GM23248 (cell line): ENCODE measurements around the gene PARVB.

ENCODE experiments used
- EZH2 ChIP-seq: fragments of 200-600 bp; sonication (generic); IDR thresholded peaks from 2 replicates; pipeline ENCODE4 v1.6.1; 2018; ENCODE audit warnings: antibody characterized with exemption, mild to moderate bottlenecking; ENCODE audit not compliant: insufficient read depth, poor library complexity, severe bottlenecking
- EZH2phosphoT487 ChIP-seq: fragments of 200-600 bp; sonication (generic); IDR thresholded peaks from 2 replicates; pipeline ENCODE4 v1.6.1; 2018; ENCODE audit warnings: antibody characterized with exemption, moderate library complexity, mild to moderate bottlenecking, low read depth; ENCODE audit not compliant: insufficient read depth

DNA sequence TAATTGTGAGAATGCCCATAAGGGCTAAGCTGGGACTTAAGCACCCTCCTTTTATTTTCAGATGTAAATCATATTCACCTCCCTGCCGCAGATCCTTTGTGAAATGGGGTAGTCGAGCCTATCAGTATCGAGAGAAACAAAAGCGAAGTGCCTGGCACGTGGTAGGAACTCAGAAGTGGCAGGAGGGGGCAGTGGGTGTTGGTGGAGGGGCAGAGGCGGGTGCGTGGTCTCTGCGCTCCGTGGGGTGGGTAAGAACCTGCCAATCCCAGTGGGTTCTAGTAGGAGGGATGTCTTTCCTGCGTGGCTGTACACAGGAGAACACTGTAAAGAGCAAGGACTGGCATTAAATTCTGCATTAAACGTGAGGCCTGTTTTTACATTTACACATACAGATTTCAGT is 21.8 kb upstream of the PARVB start:
- TF ChIP-seq EZH2 = no peak
- TF ChIP-seq EZH2phosphoT487 = no peak
